ENCODE data around the gene MGMT. TPM values are rescaled to one million over a fixed set of nuclear protein-coding genes. Genes with fewer than 3 reads are reported as not detected.

Gene MGMT
- 10.0 and 22.6 TPM in 2 replicates for total RNA-seq

GRCh38 chr10:129466703-129467358 lies at the start of gene MGMT:
TSS of gene MGMT (plus strand) at chr10:129467241.

All from uterine smooth muscle cell (primary cell).